NCI-H2227 (cell line): ENCODE measurements around the gene KIF1A.
A peak's percentile ranks its signal among the peaks of the same experiment; 100 is the strongest.

Experiments used
- DNase-seq: peaks from one replicate; lab custom pipeline; 2025; ENCODE audit not compliant: unreplicated experiment; lab: John Stamatoyannopoulos, UW

Gene KIF1A

GRCh38 chr2:240819858-240820606, at the start of gene KIF1A:
KIF1A (minus strand) TSS chr2:240820219; CDS start chr2:240797752, 22,467 bp downstream.
- DNase-seq, result peak; percentile 96

- DNase-seq, result no peak
These were observed 49.3 kb upstream of the KIF1A start for GRCh38 chr2:240869109-240869955.

GRCh38 chr2:240868286-240869108, 48.5 kb upstream of the KIF1A start, which contains the start of gene AGXT:
AGXT (plus strand) TSS chr2:240868824; CDS start chr2:240868866, 42 bp downstream.
- no peak for DNase-seq

GRCh38 chr2:240865391-240865790, 45.4 kb upstream of the KIF1A start:
- no peak for DNase-seq

GRCh38 chr2:240864475-240864874, 44.5 kb upstream of the KIF1A start:
- DNase-seq, result no peak

- DNase-seq, result no peak
These were observed 41.5 kb upstream of the KIF1A start for GRCh38 chr2:240861547-240861946.

- DNase-seq, result no peak
These were observed 38.9 kb upstream of the KIF1A start for GRCh38 chr2:240858871-240859270.

GRCh38 chr2:240858321-240858720, 38.3 kb upstream of the KIF1A start:
- DNase-seq, result no peak

- no peak for DNase-seq
These were observed 37.3 kb upstream of the KIF1A start for GRCh38 chr2:240857039-240858008.

GRCh38 chr2:240856151-240856980, 36.3 kb upstream of the KIF1A start:
- no peak for DNase-seq

- no peak for DNase-seq
These were observed 35.7 kb upstream of the KIF1A start for GRCh38 chr2:240855670-240856069.

GRCh38 chr2:240852671-240853314, 32.8 kb upstream of the KIF1A start:
- DNase-seq, result no peak

- peak; percentile 85 for DNase-seq
These were observed 31.3 kb upstream of the KIF1A start for GRCh38 chr2:240851078-240851991.

- DNase-seq, result no peak
These were observed 30.7 kb upstream of the KIF1A start for GRCh38 chr2:240850756-240851077.

- no peak for DNase-seq
These were observed 30.0 kb upstream of the KIF1A start for GRCh38 chr2:240850026-240850425.

GRCh38 chr2:240848900-240849680, 29.1 kb upstream of the KIF1A start:
- no peak for DNase-seq

GRCh38 chr2:240847817-240848216, 27.8 kb upstream of the KIF1A start:
- no peak for DNase-seq
